K562 (cell line): Measurements from ENCODE around the gene BCAS3. TPM values are rescaled to one million over a fixed set of nuclear protein-coding genes. Genes with fewer than 3 reads are reported as not detected.
A peak's percentile ranks its signal among the peaks of the same experiment; 100 is the strongest.

ENCODE experiments used
- ARNT ChIP-seq, 2 experiments: fragments of 450-650 bp; IDR thresholded peaks; 2 replicates each; pipeline ENCODE4 v1.6.1; 2016; ENCODE audit warnings: mild to moderate bottlenecking in 1 of 2
- ESRRA ChIP-seq: fragments of 450-650 bp; IDR thresholded peaks from 2 replicates; pipeline ENCODE4 v1.6.1; 2014; ENCODE audit warnings: low read depth, mild to moderate bottlenecking, moderate library complexity, borderline replicate concordance
- ETV6 ChIP-seq, 3 experiments: fragments of 150-350 bp in 1 of 3; sonication (generic) in 1 of 3; formaldehyde crosslinking in 1 of 3; IDR thresholded peaks; 2 replicates each; pipeline versions ENCODE4 v1.6.1 to v1.8.0; 2014 to 2022; ENCODE audit warnings: borderline replicate concordance in 2 of 3, low read depth in 2 of 3, antibody characterized with exemption in 1 of 3, low read length in 1 of 3, mild to moderate bottlenecking in 1 of 3, missing genetic modification reagents in 1 of 3
- FOSL1 ChIP-seq: fragments of 200-800 bp; sonication (Bioruptor generic); conservative IDR thresholded peaks from 2 replicates; pipeline ENCODE4 v1.6.1; 2016; ENCODE audit warnings: missing genetic modification characterization, missing compliant biosample characterization
- FOXP1 ChIP-seq: sonication (generic); formaldehyde crosslinking; IDR thresholded peaks from 2 replicates; pipeline ENCODE4 v1.8.0; 2022; ENCODE audit warnings: mild to moderate bottlenecking, missing genetic modification reagents
- HNRNPUL1 ChIP-seq: fragments of 200-400 bp; formaldehyde crosslinking; IDR thresholded peaks from 2 replicates; pipeline ENCODE4 v1.6.1; 2017; ENCODE audit warnings: low read length
- JUND ChIP-seq, 2 experiments: IDR thresholded peaks; 2 replicates in 1 of 2; 3 replicates in 1 of 2; pipeline ENCODE4 v1.6.1; 2011; ENCODE audit warnings: borderline replicate concordance in 2 of 2, low read depth in 2 of 2, low read length in 2 of 2, improper control_type of control experiment in 1 of 2, missing biosample characterization in 1 of 2, missing genetic modification characterization in 1 of 2, missing genetic modification reagents in 1 of 2
- MLX ChIP-seq, 2 experiments: fragments of 450-650 bp in 1 of 2; sonication (generic) in 1 of 2; formaldehyde crosslinking; conservative IDR thresholded peaks; 2 replicates each; pipeline versions ENCODE4 v1.4.0 to v1.8.1; 2020 to 2022; ENCODE audit warnings: mild to moderate bottlenecking in 1 of 2, missing genetic modification reagents in 1 of 2
- NKRF ChIP-seq: fragments of 450-650 bp; IDR thresholded peaks from 2 replicates; pipeline ENCODE4 v1.6.1; 2016; ENCODE audit warnings: borderline replicate concordance
- NR3C1 ChIP-seq: sonication (generic); formaldehyde crosslinking; IDR thresholded peaks from 2 replicates; pipeline ENCODE4 v1.8.1; 2022; ENCODE audit warnings: missing genetic modification reagents
- PHF8 ChIP-seq: fragments of 200-600 bp; sonication (generic); IDR thresholded peaks from 2 replicates; pipeline ENCODE4 v1.6.1; 2012; ENCODE audit warnings: mixed run types, mild to moderate bottlenecking, inconsistent platforms, low read length, moderate library complexity, borderline replicate concordance
- TFAP4 ChIP-seq: sonication (generic); formaldehyde crosslinking; IDR thresholded peaks from 2 replicates; pipeline ENCODE4 v1.8.0; 2022; ENCODE audit warnings: missing genetic modification reagents, mild to moderate bottlenecking, moderate library complexity, borderline replicate concordance
- UBTF ChIP-seq, 2 experiments: IDR thresholded peaks; 2 replicates each; pipeline ENCODE4 v1.6.1; 2012; ENCODE audit warnings: improper control_type of control experiment in 2 of 2, low read depth in 2 of 2, low read length in 2 of 2, borderline replicate concordance in 1 of 2
- ZNF277 ChIP-seq: fragments of 250-450 bp; sonication (Bioruptor Pico); IDR thresholded peaks from 2 replicates; pipeline ENCODE4 v1.8.0; 2022; ENCODE audit warnings: inconsistent platforms, mild to moderate bottlenecking, moderate library complexity, borderline replicate concordance
- ZNF589 ChIP-seq: fragments of 200-800 bp; sonication (Bioruptor generic); IDR thresholded peaks from 2 replicates; pipeline ENCODE4 v1.6.1; 2016; ENCODE audit warnings: low read depth, missing genetic modification characterization, missing compliant biosample characterization
- polyA plus RNA-seq, 8 experiments: library from polyadenylated mRNA; depleted of rRNA in 4 of 8; stranded (reverse) in 5 of 8; unstranded in 3 of 8; fragments of >200 nt; fragmentation: Nextera tagmentation in 2 of 8; fragmentation: Illumina TruSeq in 1 of 8; extraction: Ambion mirVana in 2 of 8; extraction: Trizol in 1 of 8; gene quantifications; 2 replicates each; pipeline versions ENCODE4 v1.2.1 to v1.2.3, GENCODE V29; 2011 to 2014; ENCODE audit warnings: inconsistent platforms in 1 of 8, missing spikeins in 1 of 8
- total RNA-seq, 7 experiments: library from RNA; depleted of rRNA in 6 of 7; stranded (reverse); fragments of >200 nt in 6 of 7; fragmentation: Illumina TruSeq in 2 of 7; extraction: Trizol in 2 of 7; gene quantifications; 2 replicates each; pipeline versions ENCODE4 v1.2.1 to v1.2.3, GENCODE V29; 2011 to 2021; ENCODE audit warnings: low replicate concordance in 1 of 7

BCAS3 gene
- total and polyA plus RNA-seq, 9 of the 15 experiments (the other 6 are each of a cell fraction or from before 2014, with no cell fraction given) = 1.9 to 5.5 (median 3.5) TPM

- no peak for TF ChIP-seq MLX (CRISPR knock-in tag; conservative IDR thresholded peaks at IDR 0.05)
- TF ChIP-seq PHF8 = no peak
- no peak for TF ChIP-seq ARNT (IDR thresholded peaks at IDR 0.05)
- no peak for TF ChIP-seq FOXP1
- peak; percentile 21; the same call in 1 of the 2 replicates for TF ChIP-seq ESRRA
- 0 out of 4 replicates have a peak, but pooled peaks of 1 of the 2 experiments have one; percentile 51 for TF ChIP-seq UBTF (IDR thresholded peaks at IDR 0.05; ENCODE audit: borderline replicate concordance in 1 of 2, low read depth in 2 of 2, low read length in 2 of 2)
- no peak for TF ChIP-seq ETV6 (IDR thresholded peaks at IDR 0.05; ENCODE audit: borderline replicate concordance in 1 of 2, low read depth in 2 of 2, low read length in 1 of 2)
- no peak for TF ChIP-seq ETV6 (CRISPR knock-in tag; IDR thresholded peaks at IDR 0.05; ENCODE audit: borderline replicate concordance)
- TF ChIP-seq NKRF = no peak
- TF ChIP-seq ZNF589 (CRISPR knock-in tag) = no peak
- TF ChIP-seq NR3C1 (CRISPR knock-in tag) = no peak
- TF ChIP-seq HNRNPUL1 = no peak
- TF ChIP-seq ZNF277 (CRISPR knock-in tag) = no peak
- TF ChIP-seq JUND (IDR thresholded peaks at IDR 0.05; ENCODE audit: borderline replicate concordance, low read depth, low read length) = 0 out of 2 replicates have a peak, but pooled peaks have one; percentile 8
- no peak; the same call in 2 of the 3 replicates for TF ChIP-seq JUND (tag; IDR thresholded peaks at IDR 0.05; ENCODE audit: borderline replicate concordance, low read depth, low read length)
- TF ChIP-seq TFAP4 (CRISPR knock-in tag) = peak; percentile 74; the same call in 1 of the 2 replicates
- no peak for TF ChIP-seq FOSL1 (tag)
These were observed 739.1 kb downstream of the BCAS3 start (continued) for GRCh38 chr17:61416540-61417363.
